ENCODE results near the gene CCDC51.

DNA sequence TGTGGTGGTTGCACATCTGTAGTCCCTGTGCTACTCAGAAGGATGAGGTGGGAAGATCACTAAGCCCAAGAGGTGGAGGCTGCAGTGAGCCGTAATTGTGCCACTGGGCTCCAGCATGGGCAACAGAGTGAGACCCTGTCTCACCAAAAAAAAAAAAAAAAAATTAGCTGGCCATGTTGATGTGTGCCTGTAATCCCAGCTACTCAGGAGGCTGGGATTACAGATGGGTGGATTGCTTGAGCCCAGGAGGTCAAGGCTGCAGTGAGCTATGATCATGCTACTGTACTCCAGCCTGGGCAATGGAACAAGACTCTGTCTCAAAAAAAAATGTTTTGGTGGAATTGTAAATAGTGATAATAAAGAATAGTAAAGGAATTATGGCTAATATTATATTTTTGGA is 16.5 kb upstream of the CCDC51 start:
- no peak for TF ChIP-seq EZH2phosphoT487 (IDR thresholded peaks at IDR 0.05; ENCODE audit: low read depth)
- TF ChIP-seq, protein P1, sequence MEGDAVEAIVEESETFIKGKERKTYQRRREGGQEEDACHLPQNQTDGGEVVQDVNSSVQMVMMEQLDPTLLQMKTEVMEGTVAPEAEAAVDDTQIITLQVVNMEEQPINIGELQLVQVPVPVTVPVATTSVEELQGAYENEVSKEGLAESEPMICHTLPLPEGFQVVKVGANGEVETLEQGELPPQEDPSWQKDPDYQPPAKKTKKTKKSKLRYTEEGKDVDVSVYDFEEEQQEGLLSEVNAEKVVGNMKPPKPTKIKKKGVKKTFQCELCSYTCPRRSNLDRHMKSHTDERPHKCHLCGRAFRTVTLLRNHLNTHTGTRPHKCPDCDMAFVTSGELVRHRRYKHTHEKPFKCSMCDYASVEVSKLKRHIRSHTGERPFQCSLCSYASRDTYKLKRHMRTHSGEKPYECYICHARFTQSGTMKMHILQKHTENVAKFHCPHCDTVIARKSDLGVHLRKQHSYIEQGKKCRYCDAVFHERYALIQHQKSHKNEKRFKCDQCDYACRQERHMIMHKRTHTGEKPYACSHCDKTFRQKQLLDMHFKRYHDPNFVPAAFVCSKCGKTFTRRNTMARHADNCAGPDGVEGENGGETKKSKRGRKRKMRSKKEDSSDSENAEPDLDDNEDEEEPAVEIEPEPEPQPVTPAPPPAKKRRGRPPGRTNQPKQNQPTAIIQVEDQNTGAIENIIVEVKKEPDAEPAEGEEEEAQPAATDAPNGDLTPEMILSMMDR (IDR thresholded peaks at IDR 0.05; ENCODE audit: low read depth, low read length): no peak
